K562 (cell line): ENCODE results near the gene SPAG4. TPM values are rescaled to one million over a fixed set of nuclear protein-coding genes. Genes with fewer than 3 reads are reported as not detected.
A peak's percentile ranks its signal among the peaks of the same experiment; 100 is the strongest.

Experiments used
- ADNP ChIP-seq: fragments of 200-800 bp; sonication (Bioruptor generic); IDR thresholded peaks from 2 replicates; pipeline ENCODE4 v1.6.1; 2016; ENCODE audit warnings: missing genetic modification characterization, missing compliant biosample characterization
- CCAR2 ChIP-seq: fragments of 200-400 bp; formaldehyde crosslinking; IDR thresholded peaks from 2 replicates; pipeline ENCODE4 v1.6.1; 2017; ENCODE audit warnings: mild to moderate bottlenecking, low read depth, low read length
- FOXJ2 ChIP-seq: fragments of 200-800 bp; sonication (Bioruptor generic); IDR thresholded peaks from 2 replicates; pipeline ENCODE4 v1.6.1; 2016; ENCODE audit warnings: missing genetic modification characterization, missing compliant biosample characterization
- MCM3 ChIP-seq: fragments of 450-650 bp; IDR thresholded peaks from 2 replicates; pipeline ENCODE4 v1.6.1; 2016
- NCOA4 ChIP-seq: fragments of 450-650 bp; IDR thresholded peaks from 2 replicates; pipeline ENCODE4 v1.6.1; 2018; ENCODE audit warnings: mild to moderate bottlenecking; ENCODE audit not compliant: partially characterized antibody
- NR2C2 ChIP-seq, 2 experiments: fragments of 200-800 bp in 1 of 2; sonication (Bioruptor generic) in 1 of 2; sonication (generic) in 1 of 2; formaldehyde crosslinking in 1 of 2; IDR thresholded peaks; 2 replicates each; pipeline versions ENCODE4 v1.6.1 to v1.8.0; 2016 to 2022; ENCODE audit warnings: mild to moderate bottlenecking in 1 of 2, missing compliant biosample characterization in 1 of 2, missing genetic modification characterization in 1 of 2, missing genetic modification reagents in 1 of 2
- PYGO2 ChIP-seq: fragments of 450-650 bp; IDR thresholded peaks from 2 replicates; pipeline ENCODE4 v1.6.1; 2016; ENCODE audit warnings: mild to moderate bottlenecking, missing genetic modification characterization, moderate library complexity, missing compliant biosample characterization
- SMARCA5 ChIP-seq: fragments of 450-650 bp; IDR thresholded peaks from 2 replicates; pipeline ENCODE4 v1.6.1; 2016
- SRF ChIP-seq, 2 experiments: fragments of 250-450, 450-650 bp in 1 of 2; sonication (Bioruptor Pico) in 1 of 2; sonication (generic) in 1 of 2; formaldehyde crosslinking; IDR thresholded peaks; 2 replicates each; pipeline versions ENCODE4 v1.5.0 to v1.5.1; 2020 to 2022; ENCODE audit warnings: mild to moderate bottlenecking in 1 of 2, missing genetic modification reagents in 1 of 2
- TCF7L2 ChIP-seq: fragments of 150-350 bp; IDR thresholded peaks from 2 replicates; pipeline ENCODE4 v1.6.1; 2016; ENCODE audit warnings: low read depth, mild to moderate bottlenecking, low read length, moderate library complexity
- ZC3H4 ChIP-seq: sonication (generic); formaldehyde crosslinking; IDR thresholded peaks from 2 replicates; pipeline ENCODE4 v1.9.0; 2021; ENCODE audit warnings: missing genetic modification reagents, borderline replicate concordance
- ZFPM2 ChIP-seq: fragments of 250-450 bp; sonication (Bioruptor Pico); IDR thresholded peaks from 2 replicates; pipeline ENCODE4 v1.5.1; 2022; ENCODE audit warnings: mild to moderate bottlenecking
- ZNF41 ChIP-seq: fragments of 250-450 bp; sonication (Bioruptor Pico); conservative IDR thresholded peaks from 2 replicates; pipeline ENCODE4 v1.4.0; 2020; ENCODE audit warnings: mild to moderate bottlenecking
- polyA plus RNA-seq, 8 experiments: library from polyadenylated mRNA; depleted of rRNA in 4 of 8; stranded (reverse) in 5 of 8; unstranded in 3 of 8; fragments of >200 nt; fragmentation: Nextera tagmentation in 2 of 8; fragmentation: Illumina TruSeq in 1 of 8; extraction: Ambion mirVana in 2 of 8; extraction: Trizol in 1 of 8; gene quantifications; 2 replicates each; pipeline versions ENCODE4 v1.2.1 to v1.2.3, GENCODE V29; 2011 to 2014; ENCODE audit warnings: inconsistent platforms in 1 of 8, missing spikeins in 1 of 8
- total RNA-seq, 7 experiments: library from RNA; depleted of rRNA in 6 of 7; stranded (reverse); fragments of >200 nt in 6 of 7; fragmentation: Illumina TruSeq in 2 of 7; extraction: Trizol in 2 of 7; gene quantifications; 2 replicates each; pipeline versions ENCODE4 v1.2.1 to v1.2.3, GENCODE V29; 2011 to 2021; ENCODE audit warnings: low replicate concordance in 1 of 7
- TF ChIP-seq, protein P1 (sequence below): sonication (generic); formaldehyde crosslinking; IDR thresholded peaks from 2 replicates; pipeline ENCODE4 v1.8.0; 2023; ENCODE audit warnings: mild to moderate bottlenecking, missing genetic modification reagents
- TF ChIP-seq, protein P2 (sequence below): fragments of 450-650 bp; formaldehyde crosslinking; IDR thresholded peaks from 2 replicates; pipeline ENCODE4 v1.4.0; 2022; ENCODE audit warnings: missing genetic modification characterization
- TF ChIP-seq, protein P3 (sequence below): fragments of 450-650 bp; IDR thresholded peaks from 2 replicates; pipeline ENCODE4 v1.7.1; 2018; ENCODE audit warnings: mild to moderate bottlenecking, low read depth; ENCODE audit not compliant: partially characterized antibody
- TF ChIP-seq, protein P4 (sequence below), 2 experiments: fragments of 250-450 bp in 1 of 2; fragments of 450-650 bp in 1 of 2; sonication (Bioruptor Pico) in 1 of 2; IDR thresholded peaks; 2 replicates each; pipeline versions ENCODE4 v1.6.1 to v1.8.0; 2016 to 2021; ENCODE audit warnings: mild to moderate bottlenecking in 2 of 2, moderate library complexity in 2 of 2, missing compliant biosample characterization in 1 of 2, missing genetic modification characterization in 1 of 2

The SPAG4 gene
- total and polyA plus RNA-seq, 9 of the 15 experiments (the other 6 are each of a cell fraction or from before 2014, with no cell fraction given) = 1.6 to 11.4 (median 4.6) TPM

DNA sequence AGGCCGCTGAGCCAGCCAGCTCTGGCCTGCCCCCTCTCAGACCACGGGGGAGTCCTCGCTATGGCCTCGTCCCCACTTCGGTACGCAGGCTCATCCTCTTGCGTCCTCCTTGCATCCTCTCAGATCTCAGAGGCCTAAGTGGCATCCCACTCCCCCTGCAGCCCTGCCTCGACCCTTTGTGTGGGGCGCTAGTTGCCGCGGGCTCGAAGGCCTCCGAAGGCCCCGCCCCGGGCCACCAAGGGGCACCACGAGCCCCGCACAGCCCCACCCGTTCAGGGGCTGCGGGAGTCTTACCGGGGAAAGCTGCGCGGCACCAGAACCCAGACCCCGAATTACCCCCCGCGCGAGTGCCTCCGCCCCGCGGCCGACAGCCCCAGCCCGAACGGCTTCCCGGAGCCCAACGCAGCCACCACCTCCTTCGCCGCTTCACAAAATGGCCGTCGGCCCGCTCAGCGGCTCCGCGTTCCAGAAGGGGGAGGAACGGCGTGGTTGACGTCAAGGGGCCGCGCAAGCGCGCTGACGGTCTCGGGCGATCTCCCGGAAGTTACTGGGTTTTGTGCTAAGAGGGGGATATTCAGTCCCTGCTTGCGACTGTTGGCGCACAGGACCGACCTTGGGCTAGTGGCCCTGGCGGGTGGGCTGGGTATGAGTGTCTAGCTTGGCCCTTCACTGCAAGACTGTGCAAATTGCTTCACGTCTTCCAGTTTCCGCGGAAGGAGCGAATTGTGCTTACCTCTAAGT, 49.0 kb downstream of the SPAG4 start, which contains the start of the genes CPNE1 and RBM12 (continued):
- TF ChIP-seq, protein P1, sequence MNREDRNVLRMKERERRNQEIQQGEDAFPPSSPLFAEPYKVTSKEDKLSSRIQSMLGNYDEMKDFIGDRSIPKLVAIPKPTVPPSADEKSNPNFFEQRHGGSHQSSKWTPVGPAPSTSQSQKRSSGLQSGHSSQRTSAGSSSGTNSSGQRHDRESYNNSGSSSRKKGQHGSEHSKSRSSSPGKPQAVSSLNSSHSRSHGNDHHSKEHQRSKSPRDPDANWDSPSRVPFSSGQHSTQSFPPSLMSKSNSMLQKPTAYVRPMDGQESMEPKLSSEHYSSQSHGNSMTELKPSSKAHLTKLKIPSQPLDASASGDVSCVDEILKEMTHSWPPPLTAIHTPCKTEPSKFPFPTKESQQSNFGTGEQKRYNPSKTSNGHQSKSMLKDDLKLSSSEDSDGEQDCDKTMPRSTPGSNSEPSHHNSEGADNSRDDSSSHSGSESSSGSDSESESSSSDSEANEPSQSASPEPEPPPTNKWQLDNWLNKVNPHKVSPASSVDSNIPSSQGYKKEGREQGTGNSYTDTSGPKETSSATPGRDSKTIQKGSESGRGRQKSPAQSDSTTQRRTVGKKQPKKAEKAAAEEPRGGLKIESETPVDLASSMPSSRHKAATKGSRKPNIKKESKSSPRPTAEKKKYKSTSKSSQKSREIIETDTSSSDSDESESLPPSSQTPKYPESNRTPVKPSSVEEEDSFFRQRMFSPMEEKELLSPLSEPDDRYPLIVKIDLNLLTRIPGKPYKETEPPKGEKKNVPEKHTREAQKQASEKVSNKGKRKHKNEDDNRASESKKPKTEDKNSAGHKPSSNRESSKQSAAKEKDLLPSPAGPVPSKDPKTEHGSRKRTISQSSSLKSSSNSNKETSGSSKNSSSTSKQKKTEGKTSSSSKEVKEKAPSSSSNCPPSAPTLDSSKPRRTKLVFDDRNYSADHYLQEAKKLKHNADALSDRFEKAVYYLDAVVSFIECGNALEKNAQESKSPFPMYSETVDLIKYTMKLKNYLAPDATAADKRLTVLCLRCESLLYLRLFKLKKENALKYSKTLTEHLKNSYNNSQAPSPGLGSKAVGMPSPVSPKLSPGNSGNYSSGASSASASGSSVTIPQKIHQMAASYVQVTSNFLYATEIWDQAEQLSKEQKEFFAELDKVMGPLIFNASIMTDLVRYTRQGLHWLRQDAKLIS (CRISPR knock-in tag) = peak; percentile 81
- TF ChIP-seq NR2C2 (CRISPR knock-in tag; IDR thresholded peaks at IDR 0.05) = peak; percentile 32
- peak; percentile 77 for TF ChIP-seq NR2C2 (tag; IDR thresholded peaks at IDR 0.05)
- TF ChIP-seq NCOA4 = no peak
- no peak for TF ChIP-seq ZFPM2 (CRISPR knock-in tag)
- peak in 1 of 2 experiments; percentile 74; a peak in 1 of 4 replicates for TF ChIP-seq SRF (CRISPR knock-in tag; IDR thresholded peaks at IDR 0.05)
- no peak for TF ChIP-seq MCM3
- no peak for TF ChIP-seq FOXJ2 (tag)
- TF ChIP-seq, protein P2, sequence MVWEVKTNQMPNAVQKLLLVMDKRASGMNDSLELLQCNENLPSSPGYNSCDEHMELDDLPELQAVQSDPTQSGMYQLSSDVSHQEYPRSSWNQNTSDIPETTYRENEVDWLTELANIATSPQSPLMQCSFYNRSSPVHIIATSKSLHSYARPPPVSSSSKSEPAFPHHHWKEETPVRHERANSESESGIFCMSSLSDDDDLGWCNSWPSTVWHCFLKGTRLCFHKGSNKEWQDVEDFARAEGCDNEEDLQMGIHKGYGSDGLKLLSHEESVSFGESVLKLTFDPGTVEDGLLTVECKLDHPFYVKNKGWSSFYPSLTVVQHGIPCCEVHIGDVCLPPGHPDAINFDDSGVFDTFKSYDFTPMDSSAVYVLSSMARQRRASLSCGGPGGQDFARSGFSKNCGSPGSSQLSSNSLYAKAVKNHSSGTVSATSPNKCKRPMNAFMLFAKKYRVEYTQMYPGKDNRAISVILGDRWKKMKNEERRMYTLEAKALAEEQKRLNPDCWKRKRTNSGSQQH (CRISPR knock-in tag) = no peak
- TF ChIP-seq TCF7L2 = peak; percentile 65; the same call in 1 of the 2 replicates
- 0 out of 2 replicates have a peak, but pooled peaks have one; percentile 87 for TF ChIP-seq ZC3H4 (CRISPR knock-in tag)
- no peak for TF ChIP-seq ZNF41
- TF ChIP-seq, protein P3, sequence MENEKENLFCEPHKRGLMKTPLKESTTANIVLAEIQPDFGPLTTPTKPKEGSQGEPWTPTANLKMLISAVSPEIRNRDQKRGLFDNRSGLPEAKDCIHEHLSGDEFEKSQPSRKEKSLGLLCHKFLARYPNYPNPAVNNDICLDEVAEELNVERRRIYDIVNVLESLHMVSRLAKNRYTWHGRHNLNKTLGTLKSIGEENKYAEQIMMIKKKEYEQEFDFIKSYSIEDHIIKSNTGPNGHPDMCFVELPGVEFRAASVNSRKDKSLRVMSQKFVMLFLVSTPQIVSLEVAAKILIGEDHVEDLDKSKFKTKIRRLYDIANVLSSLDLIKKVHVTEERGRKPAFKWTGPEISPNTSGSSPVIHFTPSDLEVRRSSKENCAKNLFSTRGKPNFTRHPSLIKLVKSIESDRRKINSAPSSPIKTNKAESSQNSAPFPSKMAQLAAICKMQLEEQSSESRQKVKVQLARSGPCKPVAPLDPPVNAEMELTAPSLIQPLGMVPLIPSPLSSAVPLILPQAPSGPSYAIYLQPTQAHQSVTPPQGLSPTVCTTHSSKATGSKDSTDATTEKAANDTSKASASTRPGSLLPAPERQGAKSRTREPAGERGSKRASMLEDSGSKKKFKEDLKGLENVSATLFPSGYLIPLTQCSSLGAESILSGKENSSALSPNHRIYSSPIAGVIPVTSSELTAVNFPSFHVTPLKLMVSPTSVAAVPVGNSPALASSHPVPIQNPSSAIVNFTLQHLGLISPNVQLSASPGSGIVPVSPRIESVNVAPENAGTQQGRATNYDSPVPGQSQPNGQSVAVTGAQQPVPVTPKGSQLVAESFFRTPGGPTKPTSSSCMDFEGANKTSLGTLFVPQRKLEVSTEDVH = no peak
- no peak for TF ChIP-seq SMARCA5
- no peak for TF ChIP-seq PYGO2 (tag)
- TF ChIP-seq, protein P4, sequence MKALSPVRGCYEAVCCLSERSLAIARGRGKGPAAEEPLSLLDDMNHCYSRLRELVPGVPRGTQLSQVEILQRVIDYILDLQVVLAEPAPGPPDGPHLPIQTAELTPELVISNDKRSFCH (CRISPR knock-in tag; IDR thresholded peaks at IDR 0.05) = no peak
- TF ChIP-seq, protein P4 (tag; IDR thresholded peaks at IDR 0.05) = peak; percentile 50; the same call in 1 of the 2 replicates
- TF ChIP-seq CCAR2 = no peak
- TF ChIP-seq ADNP = no peak
